Effector memory CD8-positive, alpha-beta T cell (primary cell): ENCODE results near the gene LYPD8.
A peak's percentile ranks its signal among the peaks of the same experiment; 100 is the strongest.
"Not testable (repeated sequence)": the region's sequence is repeated elsewhere in the genome, so short reads cannot be mapped to it uniquely, and the experiment has no call there.

Experiments used
- ATAC-seq: fragments of 150-1000 bp; cut with Tn5 transposase; replicated peaks from 2 replicates; pipeline ENCODE4 v1.10.0; 2021; ENCODE audit warnings: mild to moderate bottlenecking, moderate library complexity
- DNase-seq, 3 experiments: peaks; one replicate each; pipeline ENCODE4 v3.0.0; 2021
- H3K27ac Mint-ChIP-seq, 2 donors: one replicate each; pipeline ENCODE4 v1.8.0; 2022; ENCODE audit warnings: mild to moderate bottlenecking in 2 of 2, mixed read lengths in 2 of 2, moderate library complexity in 2 of 2
- H3K27me3 Mint-ChIP-seq, 2 donors: one replicate each; pipeline ENCODE4 v1.8.0; 2022; ENCODE audit warnings: mixed read lengths in 2 of 2
- H3K36me3 Mint-ChIP-seq: one replicate; pipeline ENCODE4 v1.8.0; 2022; ENCODE audit warnings: mild to moderate bottlenecking, moderate library complexity, mixed read lengths; ENCODE audit not compliant: insufficient read depth
- H3K4me1 Mint-ChIP-seq, 2 donors: one replicate each; pipeline ENCODE4 v1.8.0; 2022; ENCODE audit warnings: low read depth in 2 of 2, mixed read lengths in 2 of 2
- H3K4me3 Mint-ChIP-seq, 2 donors: one replicate each; pipeline ENCODE4 v1.8.0; 2022; ENCODE audit warnings: mild to moderate bottlenecking in 2 of 2, mixed read lengths in 2 of 2, moderate library complexity in 2 of 2
- H3K9me3 Mint-ChIP-seq, 2 donors: one replicate each; pipeline ENCODE4 v1.8.0; 2022; ENCODE audit warnings: mixed read lengths in 2 of 2
- total RNA-seq, 9 experiments: gene quantifications; one replicate each; lab custom pipeline; 2026; lab: John Stamatoyannopoulos, UW

Gene LYPD8
- total RNA-seq: 0 reads per million in 9 experiments

DNA sequence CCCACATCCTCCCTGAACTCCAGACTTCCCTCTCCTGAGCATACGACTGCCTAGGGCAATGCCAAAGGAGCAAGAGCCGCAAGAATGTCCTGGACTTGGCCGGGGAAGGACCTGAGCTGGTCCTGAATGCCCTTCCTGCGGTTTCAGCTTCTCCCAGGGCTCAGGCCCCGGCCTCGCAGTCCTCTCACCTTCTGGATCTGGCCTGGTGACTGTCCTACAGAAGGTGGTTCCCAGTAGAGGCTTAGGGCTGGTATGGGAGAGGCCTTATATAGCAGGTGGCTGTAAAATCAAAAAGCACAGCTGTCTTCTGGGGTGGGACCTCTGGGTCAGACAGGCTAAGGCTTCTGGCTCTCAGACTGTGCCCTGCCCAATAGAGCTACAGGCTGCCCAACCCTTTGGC lies at the start of gene LYPD8:
TSS of gene LYPD8 (minus strand) at position 243 of the 400 bp plus-strand sequence. CDS start 4,678 bp downstream, outside the sequence.
- no peaks in the 10 kb centered on the region for H3K9me3 Mint-ChIP-seq
- H3K36me3 Mint-ChIP-seq: no peaks in the 10 kb centered on the region
- H3K4me3 Mint-ChIP-seq: no peak within 1 kb of the TSS
- DNase-seq (no peak), ATAC-seq (no peak)
- H3K27ac Mint-ChIP-seq: no peak within 1 kb of the TSS
- peaks cover 8 to 9% of the 10 kb centered on the region in 2 donors for H3K4me1 Mint-ChIP-seq
- H3K27me3 Mint-ChIP-seq: peaks cover 13 to 14% of the 10 kb centered on the region in 2 donors

DNA sequence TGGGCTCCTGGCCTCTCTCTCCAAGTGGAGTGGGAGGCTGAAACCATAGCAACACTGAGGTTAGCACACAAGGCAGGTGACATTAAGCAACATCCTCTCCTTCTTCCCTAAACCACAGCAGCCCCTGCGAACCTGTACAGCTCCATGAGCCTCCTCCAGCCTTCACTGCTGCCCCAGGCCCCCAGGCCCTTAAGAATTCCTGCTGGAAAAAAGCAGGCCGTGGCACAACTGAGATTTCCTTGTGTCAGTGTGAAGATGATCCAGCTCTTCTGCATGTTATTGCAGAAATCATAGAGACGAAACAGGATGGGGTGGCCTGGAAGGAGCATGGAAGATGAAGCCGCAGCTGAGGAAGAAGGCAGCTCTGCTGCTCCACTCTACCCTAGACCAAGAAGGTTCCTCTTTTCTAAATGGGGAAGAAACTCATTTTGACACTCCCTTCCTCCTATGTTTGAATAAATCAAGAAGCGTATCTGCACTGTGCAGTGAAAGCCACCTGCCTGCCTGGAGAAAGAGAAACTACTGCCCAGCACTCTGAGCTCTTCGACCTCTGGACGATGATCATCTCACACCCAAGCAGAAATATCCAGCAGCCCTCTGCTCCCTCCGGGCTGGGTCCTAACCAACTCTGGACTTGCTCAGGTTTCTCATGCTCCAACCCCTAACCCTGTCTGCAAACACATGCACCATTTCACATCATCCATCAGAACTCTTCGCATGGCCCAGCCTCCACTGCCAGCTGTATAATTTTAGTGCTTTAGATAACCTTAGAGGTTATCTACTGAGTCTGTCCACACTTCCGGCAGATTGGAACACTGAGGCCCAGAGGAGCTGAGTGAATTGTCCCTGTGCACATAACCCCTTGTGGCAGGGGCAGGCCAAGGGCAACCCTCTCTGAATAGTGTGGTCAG lies 49.5 kb upstream of the LYPD8 start:
- Mint-ChIP-seq H3K36me3 (no peaks in the 10 kb centered on the region), H3K27ac (no peak overlapping the region), H3K27me3 (peaks cover 28 to 35% of the 10 kb centered on the region in 2 donors), H3K9me3 (no peaks in the 10 kb centered on the region), H3K4me3 (no peak overlapping the region), H3K4me1 (peaks cover 9 to 10% of the 10 kb centered on the region in 2 donors)
- no peak for DNase-seq
- peak; percentile 62 for ATAC-seq

DNA sequence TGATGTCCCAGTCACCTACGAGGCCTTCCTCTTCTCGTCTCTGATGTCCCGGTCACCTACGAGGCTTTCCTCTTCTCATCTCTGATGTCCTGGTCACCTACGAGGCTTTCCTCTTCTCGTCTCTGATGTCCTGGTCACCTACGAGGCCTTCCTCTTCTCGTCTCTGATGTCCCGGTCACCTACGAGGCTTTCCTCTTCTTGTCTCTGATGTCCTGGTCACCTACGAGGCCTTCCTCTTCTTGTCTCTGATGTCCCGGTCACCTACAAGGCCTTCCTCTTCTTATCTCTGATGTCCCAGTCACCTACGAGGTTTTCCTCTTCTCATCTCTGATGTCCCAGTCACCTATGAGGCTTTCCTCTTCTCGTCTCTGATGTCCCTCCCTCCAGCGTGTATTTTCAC lies 47.9 kb upstream of the LYPD8 start:
- not testable (repeated sequence) for ATAC-seq, H3K27ac Mint-ChIP-seq, H3K9me3 Mint-ChIP-seq, H3K36me3 Mint-ChIP-seq, H3K4me3 Mint-ChIP-seq, DNase-seq, H3K4me1 Mint-ChIP-seq
- H3K27me3 Mint-ChIP-seq: peaks cover 39 to 47% of the 10 kb centered on the region in 2 donors

GRCh38 chr1:248802454-248802853 lies 46.9 kb upstream of the LYPD8 start:
- Mint-ChIP-seq H3K9me3 (no peaks in the 10 kb centered on the region), H3K4me1 (peaks cover 7 to 10% of the 10 kb centered on the region in 2 donors), H3K4me3 (no peak overlapping the region), H3K27me3 (peaks cover 46 to 57% of the 10 kb centered on the region in 2 donors), H3K36me3 (no peaks in the 10 kb centered on the region), H3K27ac (no peak overlapping the region)
- no peak for ATAC-seq
- DNase-seq: no peak

DNA sequence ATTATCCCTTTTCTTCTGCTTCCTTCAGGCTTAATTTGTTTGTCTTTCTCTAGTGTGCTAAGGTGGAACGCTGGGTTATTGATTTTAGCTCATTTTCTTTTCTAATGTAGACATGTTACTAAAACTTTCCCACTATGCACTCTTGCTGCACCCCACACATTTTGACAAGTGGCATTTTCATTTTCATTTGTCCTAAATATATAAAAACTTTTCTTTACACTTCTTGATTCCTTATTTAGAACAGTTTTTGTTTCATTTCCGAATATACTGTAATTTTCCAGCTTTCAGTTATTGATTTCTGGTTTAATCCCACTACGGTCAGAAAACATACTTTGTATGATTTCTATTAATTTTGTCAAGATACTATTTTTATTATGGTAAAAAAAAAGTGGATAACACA lies 44.9 kb upstream of the LYPD8 start:
- Mint-ChIP-seq H3K4me1 (peaks cover 6 to 10% of the 10 kb centered on the region in 2 donors), H3K36me3 (no peaks in the 10 kb centered on the region), H3K27me3 (peaks cover 51 to 60% of the 10 kb centered on the region in 2 donors), H3K27ac (no peak overlapping the region), H3K9me3 (peaks cover 0 to 2% of the 10 kb centered on the region in 2 donors), H3K4me3 (no peak overlapping the region)
- ATAC-seq: no peak
- no peak for DNase-seq

GRCh38 chr1:248798791-248799190 lies 43.2 kb upstream of the LYPD8 start:
- DNase-seq: no peak
- no peaks in the 10 kb centered on the region for H3K36me3 Mint-ChIP-seq
- no peak overlapping the region for H3K27ac Mint-ChIP-seq
- H3K4me1 Mint-ChIP-seq: no peaks in the 10 kb centered on the region
- H3K4me3 Mint-ChIP-seq: no peak overlapping the region
- peaks cover 48 to 52% of the 10 kb centered on the region in 2 donors for H3K27me3 Mint-ChIP-seq
- peaks cover 0 to 5% of the 10 kb centered on the region in 2 donors for H3K9me3 Mint-ChIP-seq
- ATAC-seq: no peak

GRCh38 chr1:248794663-248795062 lies 39.1 kb upstream of the LYPD8 start:
- not testable (repeated sequence) for H3K27ac Mint-ChIP-seq, H3K36me3 Mint-ChIP-seq, H3K4me3 Mint-ChIP-seq, H3K4me1 Mint-ChIP-seq, DNase-seq, H3K9me3 Mint-ChIP-seq, ATAC-seq
- H3K27me3 Mint-ChIP-seq: peaks cover 23 to 27% of the 10 kb centered on the region in 2 donors

- no peaks in the 10 kb centered on the region for H3K4me1 Mint-ChIP-seq
- no peaks in the 10 kb centered on the region for H3K36me3 Mint-ChIP-seq
- peaks cover 0 to 5% of the 10 kb centered on the region in 2 donors for H3K9me3 Mint-ChIP-seq
- H3K27me3 Mint-ChIP-seq: peaks cover 17% of the 10 kb centered on the region in 2 donors
- no peak overlapping the region for H3K4me3 Mint-ChIP-seq
- DNase-seq (no peak), ATAC-seq (no peak)
- no peak overlapping the region for H3K27ac Mint-ChIP-seq
These were observed 38.0 kb upstream of the LYPD8 start for GRCh38 chr1:248793592-248793991.

- no peak overlapping the region for H3K27ac Mint-ChIP-seq
- H3K4me3 Mint-ChIP-seq: no peak overlapping the region
- H3K9me3 Mint-ChIP-seq: peaks cover 0 to 5% of the 10 kb centered on the region in 2 donors
- no peaks in the 10 kb centered on the region for H3K36me3 Mint-ChIP-seq
- DNase-seq: no peak
- ATAC-seq: no peak
- H3K27me3 Mint-ChIP-seq: peaks cover 15 to 18% of the 10 kb centered on the region in 2 donors
- no peaks in the 10 kb centered on the region for H3K4me1 Mint-ChIP-seq
These were observed 36.8 kb upstream of the LYPD8 start for GRCh38 chr1:248792342-248792741.

- peaks cover 0 to 5% of the 10 kb centered on the region in 2 donors for H3K9me3 Mint-ChIP-seq
- DNase-seq (no peak), ATAC-seq (no peak)
- H3K4me3 Mint-ChIP-seq: no peak overlapping the region
- H3K27me3 Mint-ChIP-seq: peaks cover 20 to 21% of the 10 kb centered on the region in 2 donors
- no peak overlapping the region for H3K27ac Mint-ChIP-seq
- no peaks in the 10 kb centered on the region for H3K36me3 Mint-ChIP-seq
- H3K4me1 Mint-ChIP-seq: no peaks in the 10 kb centered on the region
These were observed 35.5 kb upstream of the LYPD8 start for GRCh38 chr1:248791010-248791409.

GRCh38 chr1:248790456-248790855 lies 34.9 kb upstream of the LYPD8 start:
- ATAC-seq (no peak), DNase-seq (no peak)
- no peak overlapping the region for H3K4me3 Mint-ChIP-seq
- H3K4me1 Mint-ChIP-seq: no peaks in the 10 kb centered on the region
- H3K36me3 Mint-ChIP-seq: no peaks in the 10 kb centered on the region
- H3K27me3 Mint-ChIP-seq: peaks cover 25 to 26% of the 10 kb centered on the region in 2 donors
- no peak overlapping the region for H3K27ac Mint-ChIP-seq
- peaks cover 0 to 4% of the 10 kb centered on the region in 2 donors for H3K9me3 Mint-ChIP-seq

- peaks cover 25 to 29% of the 10 kb centered on the region in 2 donors for H3K27me3 Mint-ChIP-seq
- H3K36me3 Mint-ChIP-seq, H3K9me3 Mint-ChIP-seq, H3K4me1 Mint-ChIP-seq, H3K27ac Mint-ChIP-seq, DNase-seq, ATAC-seq, H3K4me3 Mint-ChIP-seq: not testable (repeated sequence)
These were observed 33.8 kb upstream of the LYPD8 start for GRCh38 chr1:248789337-248789736.

GRCh38 chr1:248788327-248788726 lies 32.8 kb upstream of the LYPD8 start:
- Mint-ChIP-seq H3K4me1 (no peaks in the 10 kb centered on the region), H3K36me3 (no peaks in the 10 kb centered on the region), H3K9me3 (no peaks in the 10 kb centered on the region), H3K4me3 (no peak overlapping the region), H3K27ac (no peak overlapping the region), H3K27me3 (peaks cover 28 to 39% of the 10 kb centered on the region in 2 donors)
- ATAC-seq (no peak), DNase-seq (no peak)

DNA sequence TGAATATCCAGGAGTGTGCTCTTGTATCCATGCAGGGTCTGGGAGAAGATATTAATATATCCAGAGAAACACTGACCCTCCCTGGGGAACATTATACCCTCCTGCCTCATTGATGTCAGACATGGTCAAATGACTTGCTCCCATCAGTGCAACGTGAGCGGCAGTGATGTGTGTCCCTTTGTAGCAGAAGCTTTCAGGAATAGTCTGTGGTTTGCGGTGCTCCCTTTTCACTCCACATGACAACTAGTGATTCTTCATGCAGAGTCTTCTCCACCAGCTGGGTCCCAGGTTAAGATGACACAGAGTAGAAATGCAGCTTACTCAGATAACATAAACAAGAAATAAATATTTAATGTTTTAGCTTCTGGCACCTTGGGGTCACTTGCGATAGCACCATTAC lies 31.9 kb upstream of the LYPD8 start:
- no peaks in the 10 kb centered on the region for H3K4me1 Mint-ChIP-seq
- no peaks in the 10 kb centered on the region for H3K36me3 Mint-ChIP-seq
- H3K9me3 Mint-ChIP-seq: no peaks in the 10 kb centered on the region
- H3K27ac Mint-ChIP-seq: no peak overlapping the region
- no peak for ATAC-seq
- peaks cover 37 to 48% of the 10 kb centered on the region in 2 donors for H3K27me3 Mint-ChIP-seq
- no peak overlapping the region for H3K4me3 Mint-ChIP-seq
- DNase-seq: no peak
